GM19035 (cell line): ENCODE results near the gene RCOR2.

Experiments used
- ATAC-seq: cut with Tn5 transposase; IDR thresholded peaks from one replicate; pipeline ENCODE4 v1.9.1; 2021; ENCODE audit not compliant: unreplicated experiment

Gene RCOR2

DNA sequence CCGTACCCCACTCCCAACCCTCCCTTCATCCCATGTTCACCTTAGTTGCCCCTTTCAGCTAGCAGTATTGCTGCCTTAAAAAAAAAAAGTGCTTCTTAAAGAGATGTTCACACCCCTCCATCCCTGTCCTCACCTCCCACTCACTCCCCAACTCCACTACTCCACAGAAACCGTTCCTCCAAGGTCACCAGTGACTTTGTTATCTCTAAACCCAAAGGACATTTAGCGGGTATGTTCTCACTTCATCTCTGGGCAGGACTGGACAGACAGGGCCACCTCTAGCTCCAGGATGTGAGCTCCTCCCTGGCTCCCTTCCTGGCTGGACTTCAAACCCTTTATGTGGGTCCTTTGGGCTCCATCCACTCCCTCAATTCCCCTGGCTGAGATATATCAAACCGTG lies 6.4 kb upstream of the RCOR2 start:
- no peak for ATAC-seq

DNA sequence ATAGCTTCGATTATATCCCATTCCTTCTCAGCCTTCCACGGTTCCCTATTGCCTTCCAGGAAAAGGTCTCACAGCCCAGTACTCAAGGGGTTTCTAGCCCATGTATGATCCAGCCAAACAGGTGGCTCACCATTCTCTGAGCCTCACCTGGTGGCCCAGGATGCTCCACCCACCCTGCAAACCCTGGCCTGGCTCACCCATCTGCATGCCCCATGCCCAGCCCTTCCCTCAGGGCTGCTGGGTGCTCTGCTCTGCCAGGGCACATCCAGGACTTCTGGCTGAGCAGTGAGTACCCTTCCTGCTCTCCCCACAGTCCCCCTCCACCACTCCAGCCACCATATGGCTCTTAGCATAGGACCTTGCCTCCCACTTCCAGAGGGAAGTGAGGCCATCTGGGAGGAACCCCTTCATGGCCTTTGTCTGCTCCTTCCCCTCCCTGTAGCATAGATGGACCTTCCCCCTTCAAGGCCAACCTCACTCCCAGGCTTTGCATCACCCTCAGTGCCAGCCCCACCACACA lies 5.8 kb upstream of the RCOR2 start:
- ATAC-seq: no peak

DNA sequence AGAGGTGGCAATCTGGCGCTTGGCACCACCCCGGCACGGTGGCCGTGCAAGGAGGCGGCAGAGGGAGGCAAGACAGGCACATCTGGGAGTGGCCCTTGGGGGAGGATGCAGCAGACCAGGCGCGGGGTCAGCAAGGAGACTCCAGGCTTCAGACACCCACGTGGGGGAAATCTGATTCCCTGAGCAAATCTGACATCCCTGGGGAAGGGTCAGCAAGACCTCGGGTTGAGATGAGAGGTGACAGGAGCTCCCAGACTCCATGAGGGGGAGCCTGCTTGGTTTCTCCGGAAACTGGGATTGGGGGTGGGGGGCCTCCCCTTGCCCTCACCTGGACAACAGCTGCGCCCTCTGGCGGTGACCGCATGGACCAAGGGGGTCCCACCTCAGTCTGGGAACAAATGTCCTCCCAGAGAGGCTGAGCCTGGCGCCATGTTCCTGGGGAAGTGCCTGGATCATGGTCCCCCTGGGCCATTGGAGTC lies 4.0 kb upstream of the RCOR2 start:
- ATAC-seq: no peak

DNA sequence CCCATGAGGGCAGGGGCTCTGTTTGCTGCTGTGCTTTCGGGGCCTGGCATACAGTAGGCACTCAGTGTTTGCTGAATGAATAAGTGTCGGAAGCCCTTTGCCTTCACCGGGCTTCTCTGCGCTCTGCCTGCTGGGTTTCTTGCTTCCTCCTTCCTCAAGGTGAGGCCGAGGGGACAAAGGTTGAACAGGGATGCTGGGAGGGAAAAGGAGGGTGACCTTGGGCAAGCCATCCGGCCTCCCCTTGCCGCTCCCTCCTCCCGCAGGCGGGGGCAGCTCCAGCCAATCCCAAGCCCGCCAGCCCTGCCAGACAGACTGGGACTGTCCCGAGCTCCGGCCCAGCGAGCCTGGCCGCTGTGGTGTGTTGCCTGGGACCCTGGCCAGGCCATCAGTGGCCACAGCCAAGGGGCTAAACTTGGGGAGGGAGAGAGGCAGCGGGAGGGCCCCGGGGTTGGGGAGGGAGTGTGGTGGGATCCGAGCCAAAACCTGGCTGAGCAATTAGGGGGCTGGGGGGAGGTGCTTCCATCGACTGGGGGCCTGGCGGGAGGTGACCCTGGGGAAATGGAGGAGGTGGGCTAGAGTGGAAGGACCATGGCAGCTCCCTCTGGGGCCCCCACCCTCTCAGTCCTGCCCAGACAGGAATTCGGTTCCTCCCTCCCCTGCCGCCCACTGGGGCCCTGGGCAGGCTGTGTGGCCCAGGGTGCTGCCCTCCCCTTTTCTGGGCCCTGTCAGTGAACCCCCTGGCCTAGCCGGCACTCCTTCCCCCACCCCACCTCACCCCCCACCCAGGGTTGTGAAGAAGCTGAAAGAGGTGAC lies 3.4 kb upstream of the RCOR2 start:
- no peak for ATAC-seq

DNA sequence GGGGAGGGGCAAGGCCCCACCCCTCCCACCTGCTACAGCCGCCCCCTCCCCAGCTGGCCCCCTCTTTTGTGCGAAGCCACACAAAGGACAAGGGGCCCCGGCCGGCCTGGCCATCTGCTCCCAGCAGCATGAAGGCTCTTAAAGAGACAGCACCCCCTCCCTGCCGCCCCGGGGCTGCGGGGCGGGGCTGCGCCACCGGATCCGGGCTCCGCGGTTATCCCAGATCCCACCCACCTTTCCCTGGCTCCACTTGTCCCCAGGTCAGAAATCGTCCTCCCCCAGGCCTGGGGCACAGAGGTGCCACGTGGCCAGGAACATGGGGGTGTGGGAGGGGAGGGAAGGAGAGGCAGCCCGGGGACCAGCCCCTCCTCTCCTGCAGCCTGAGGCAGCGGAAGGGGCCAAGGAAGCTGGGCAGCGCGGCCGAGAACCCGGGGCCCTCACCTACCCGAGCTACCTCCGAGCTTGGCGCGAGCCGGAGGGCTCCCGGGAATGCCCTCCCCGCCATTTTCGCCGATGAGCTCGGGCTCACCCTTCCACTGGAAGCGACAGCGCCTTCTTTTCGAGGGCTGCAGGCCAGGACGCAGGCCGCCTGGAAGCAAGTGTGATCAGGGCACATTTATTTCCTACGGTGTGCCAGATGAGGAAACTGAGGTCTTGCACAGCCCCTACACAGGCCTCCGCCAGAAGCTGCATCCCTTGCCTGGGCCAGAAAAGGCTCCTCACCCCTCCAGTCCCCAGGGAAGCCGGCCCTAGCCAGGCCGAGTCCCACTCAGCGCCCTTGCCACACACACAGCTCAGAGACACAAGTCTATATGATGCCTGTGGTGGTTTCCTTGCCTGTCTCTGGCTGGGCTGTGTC lies 2.5 kb upstream of the RCOR2 start:
- no peak for ATAC-seq

DNA sequence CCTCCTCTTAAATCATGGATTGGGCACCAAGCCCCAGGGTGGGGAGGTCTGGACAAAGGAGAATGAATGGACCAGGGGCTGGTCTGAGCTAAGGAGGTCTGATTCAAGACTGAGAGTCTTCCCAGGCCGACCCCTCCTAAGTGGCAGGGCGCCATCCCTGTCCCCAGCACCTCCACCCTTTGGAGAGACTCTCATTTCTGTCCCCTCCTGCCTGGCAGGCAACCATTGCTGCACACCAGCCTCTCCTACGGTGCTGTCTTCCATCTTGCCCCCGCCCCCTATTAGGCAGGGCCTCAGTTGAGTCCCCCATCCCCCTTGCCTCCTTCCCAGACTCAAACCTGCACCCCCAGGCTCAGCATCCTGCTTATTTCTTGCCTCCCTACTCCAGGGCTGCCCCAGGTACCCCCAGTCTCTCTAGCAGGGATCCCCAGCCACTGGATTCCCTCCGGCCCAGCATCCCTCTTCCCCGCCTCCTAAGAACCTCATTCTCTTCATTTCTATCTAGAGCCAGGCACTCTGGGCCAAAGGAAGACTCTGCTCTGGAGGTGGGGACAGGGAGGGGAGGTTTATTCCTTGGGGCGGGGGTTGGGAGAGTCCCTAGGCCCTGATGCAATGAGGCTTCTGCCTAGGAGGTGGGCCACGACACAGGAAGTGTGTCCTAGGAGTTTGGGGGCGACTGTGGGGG lies 1.7 kb upstream of the RCOR2 start:
- no peak for ATAC-seq

DNA sequence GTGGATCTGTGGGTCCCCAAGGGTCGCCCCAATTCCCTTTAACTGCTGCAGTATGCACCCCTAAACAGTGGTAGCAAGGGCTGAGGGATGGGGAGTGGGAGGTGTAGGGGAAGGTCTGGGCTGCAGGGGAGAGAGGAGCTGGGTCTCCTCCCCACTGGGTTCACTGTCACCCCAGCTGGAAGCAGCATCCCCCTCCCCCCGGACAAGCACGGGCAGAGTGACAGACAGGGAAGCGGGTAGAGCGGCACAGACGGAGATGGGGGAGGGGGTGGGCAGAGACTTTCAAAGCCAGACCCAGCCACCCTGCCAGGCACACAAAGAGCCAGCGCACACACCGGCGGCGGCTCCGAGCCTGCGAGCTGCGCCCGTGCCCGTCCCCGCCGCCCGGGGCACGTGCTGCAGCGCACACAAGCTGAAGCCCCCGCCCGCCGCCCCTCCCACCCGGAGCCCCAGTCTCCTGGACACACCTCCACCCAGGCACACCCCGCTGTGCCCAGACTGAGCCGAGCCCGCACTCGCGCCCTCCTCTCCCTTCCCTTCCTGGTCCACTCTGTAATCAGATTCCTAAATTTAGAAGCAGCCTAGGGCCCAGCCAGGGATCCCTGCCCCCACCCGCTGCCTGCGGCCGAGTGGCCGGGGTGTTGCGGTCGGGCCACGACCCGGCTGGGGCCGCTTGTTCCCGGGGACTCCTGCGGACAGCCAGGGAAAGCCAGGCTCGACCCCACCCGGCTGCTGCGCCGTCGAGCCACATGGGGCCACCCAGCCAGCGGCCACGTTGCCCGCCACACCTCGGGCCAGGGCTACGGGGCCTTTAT lies 935 bp upstream of the RCOR2 start:
- ATAC-seq: no peak

DNA sequence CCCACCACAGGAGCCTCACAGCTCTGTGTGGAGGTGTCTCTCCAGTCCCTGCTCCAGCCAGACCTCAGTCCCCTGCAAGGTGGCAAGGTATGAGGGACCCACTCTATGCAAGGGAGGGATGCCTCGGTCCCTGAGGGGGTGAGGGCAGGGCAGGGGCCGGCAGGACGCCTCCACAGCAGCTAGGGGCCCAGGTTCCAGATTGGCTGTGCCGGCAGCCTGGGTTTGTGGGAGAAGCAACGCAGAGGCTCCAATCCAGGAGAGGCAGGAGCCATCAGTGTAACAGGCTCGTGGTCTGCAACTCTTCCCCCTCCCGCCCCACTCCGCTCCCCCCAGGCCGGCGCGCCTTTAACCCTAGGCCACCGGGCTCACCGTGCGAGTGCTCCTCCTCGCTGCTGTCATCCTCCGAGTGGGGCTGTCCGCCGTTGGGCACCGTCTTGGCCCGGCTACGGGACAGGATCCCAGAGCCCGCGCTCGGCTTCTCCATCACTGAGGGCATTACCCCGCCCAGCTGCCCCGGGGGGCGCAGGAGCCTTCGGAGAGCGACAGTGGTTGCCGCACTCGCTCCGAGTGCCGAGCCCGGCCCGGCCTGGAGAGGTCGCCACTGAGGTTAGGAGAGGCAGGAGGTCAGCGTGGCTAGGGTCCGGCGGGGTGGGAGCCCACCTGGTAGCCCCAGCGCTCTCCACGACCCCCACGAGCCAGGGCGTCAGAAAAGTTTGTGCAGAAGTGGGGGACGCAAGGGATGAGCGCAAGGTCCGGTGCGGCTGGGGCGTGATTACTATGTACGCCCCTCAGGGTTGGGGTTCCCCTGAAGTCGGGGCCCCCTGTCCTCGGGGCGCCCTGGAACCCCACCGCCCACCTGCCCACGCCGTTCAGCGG lies 765 bp downstream of the RCOR2 start:
- ATAC-seq: no peak

DNA sequence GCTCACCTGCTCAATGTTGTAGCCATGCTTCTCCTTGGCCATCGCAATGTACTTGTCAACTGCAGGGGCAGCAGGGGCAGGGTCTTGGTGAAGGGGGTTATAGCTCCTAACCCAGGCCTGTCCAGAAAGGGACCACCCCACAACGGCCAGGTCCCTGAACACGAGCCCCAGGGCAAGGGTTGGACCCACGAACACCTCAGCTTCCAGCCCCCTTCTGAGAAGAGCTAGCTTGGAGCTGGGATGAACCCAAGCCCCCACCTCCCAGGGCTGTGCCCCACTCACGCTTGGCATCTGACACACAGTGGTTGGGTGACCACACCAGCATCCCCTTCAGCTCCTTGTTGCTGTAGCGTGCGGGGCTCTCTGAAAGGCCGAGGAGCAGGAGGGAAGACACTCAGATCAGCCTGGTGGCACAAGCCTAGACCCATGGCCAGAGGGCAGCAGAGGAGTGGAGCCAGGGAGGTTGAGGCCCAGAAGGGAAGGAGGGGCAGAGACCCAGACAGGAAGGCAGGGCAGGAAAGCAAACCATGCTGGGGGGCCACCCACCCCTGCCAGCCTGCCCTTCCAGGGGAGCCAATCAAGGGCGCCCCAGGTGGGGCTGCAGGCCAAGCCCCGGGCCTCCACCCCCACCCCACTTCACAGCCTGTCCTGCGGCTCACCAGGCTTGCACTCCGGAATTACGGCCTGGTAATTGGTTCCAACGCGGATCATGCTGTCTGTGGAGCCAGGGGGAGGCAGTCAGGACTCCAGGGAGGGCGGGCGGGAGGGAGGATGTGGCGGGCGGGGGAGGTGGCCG lies 1.9 kb downstream of the RCOR2 start:
- no peak for ATAC-seq

DNA sequence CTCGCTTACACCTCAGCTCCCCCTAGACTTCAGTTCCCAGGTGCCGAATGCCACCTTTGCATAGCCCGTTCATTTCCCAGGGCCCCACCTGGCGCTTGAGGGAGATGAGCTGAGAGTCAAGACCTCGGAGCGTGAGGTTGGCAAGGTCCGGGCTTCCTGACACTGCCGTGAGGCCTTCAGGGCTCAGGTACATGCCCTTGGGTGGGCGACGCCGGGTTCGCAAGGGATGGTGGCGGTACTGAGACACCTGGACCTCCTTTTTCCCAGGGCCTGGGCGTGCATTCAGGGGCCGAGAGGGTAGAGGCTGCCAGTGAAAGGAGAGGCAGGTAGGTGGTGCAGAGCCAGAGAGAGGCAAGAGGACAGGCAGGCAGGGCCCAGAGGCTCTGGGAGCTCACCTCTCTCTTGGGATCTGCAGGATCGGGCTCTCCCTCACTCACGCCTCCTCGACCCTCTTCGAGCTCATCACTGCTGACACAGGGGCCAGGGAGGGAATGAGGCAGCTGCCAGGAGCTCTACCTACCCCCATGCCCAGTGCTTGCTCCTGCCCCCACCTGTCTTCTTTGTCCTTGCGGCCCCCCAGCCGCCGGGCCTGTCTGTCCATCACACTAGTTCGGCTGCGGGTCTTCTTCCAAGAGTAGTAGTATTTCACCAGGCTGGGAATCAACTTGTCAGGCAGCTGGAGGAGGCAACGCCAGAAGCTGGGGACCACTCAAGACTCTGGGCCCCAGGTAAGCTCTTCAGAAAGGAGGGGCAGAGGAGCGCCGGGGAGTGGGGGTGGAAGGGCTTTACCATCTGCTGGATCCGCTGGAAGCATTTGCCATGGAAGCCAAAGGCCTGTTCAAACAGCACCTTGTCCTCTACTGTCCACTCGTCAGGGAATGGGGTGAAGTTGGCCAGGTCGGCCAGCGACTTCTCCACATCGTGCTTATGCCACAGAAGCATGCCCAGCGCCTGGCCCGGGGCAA lies 2.8 kb downstream of the RCOR2 start:
- ATAC-seq: no peak

DNA sequence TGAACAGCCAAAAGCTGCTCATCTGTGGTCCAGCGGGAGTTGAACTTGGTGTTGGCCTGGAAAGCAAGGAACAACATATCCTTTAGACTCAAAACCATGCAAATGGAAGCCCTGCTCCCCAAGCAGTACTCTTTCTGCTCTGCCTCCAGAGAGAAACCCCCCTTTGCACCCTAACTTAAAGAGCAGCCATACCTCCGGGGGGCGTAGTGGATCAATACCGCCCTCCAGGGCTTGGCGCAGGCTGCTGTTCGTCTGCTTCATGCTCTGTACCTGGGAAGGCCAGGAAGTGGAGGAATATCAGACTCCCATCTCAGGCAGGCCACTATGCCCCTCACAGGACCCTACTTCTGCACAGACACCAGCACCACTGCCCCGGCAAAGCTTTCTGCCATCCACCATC lies 4.3 kb downstream of the RCOR2 start:
- no peak for ATAC-seq

DNA sequence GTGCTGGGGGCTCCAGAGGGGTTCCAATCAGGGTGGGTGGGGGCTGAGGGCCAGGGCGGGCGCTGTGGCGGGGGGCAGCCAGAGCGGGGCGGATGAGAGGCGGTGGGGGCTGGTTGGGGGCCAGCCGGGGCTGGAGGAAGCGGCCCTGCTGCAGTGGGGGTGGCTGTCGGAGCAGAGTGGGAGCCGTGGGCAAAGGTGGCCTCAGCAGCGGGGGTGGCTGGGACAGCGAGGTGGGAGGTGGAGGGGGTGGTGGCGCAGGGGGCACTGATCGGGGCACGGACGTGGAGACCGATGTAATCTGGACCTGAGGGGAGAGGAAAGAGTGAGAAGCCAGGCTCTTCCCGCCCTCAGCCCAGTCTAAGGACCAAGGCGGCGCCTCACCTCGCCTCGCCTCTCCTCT lies 5.1 kb downstream of the RCOR2 start:
- ATAC-seq: no peak

DNA sequence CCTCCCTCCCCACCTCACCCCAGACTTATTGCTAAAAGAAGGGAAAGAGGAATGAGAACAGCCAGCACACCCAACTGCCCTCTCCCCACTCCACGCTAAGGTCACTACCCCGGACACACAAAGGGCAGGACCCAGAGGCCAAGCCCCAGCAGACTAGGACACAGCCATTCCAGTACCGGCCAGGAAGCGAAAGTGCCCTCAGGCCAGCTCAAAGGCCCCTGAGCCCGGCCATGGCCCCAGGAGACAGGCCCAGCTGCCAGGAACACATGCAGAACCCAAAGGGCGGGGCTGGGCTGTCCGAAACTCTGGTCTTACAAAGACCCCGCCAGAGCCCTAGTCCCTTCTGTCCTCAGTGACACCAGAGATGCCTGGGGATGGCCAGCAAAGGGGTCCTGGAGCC lies 5.5 kb downstream of the RCOR2 start:
- no peak for ATAC-seq

DNA sequence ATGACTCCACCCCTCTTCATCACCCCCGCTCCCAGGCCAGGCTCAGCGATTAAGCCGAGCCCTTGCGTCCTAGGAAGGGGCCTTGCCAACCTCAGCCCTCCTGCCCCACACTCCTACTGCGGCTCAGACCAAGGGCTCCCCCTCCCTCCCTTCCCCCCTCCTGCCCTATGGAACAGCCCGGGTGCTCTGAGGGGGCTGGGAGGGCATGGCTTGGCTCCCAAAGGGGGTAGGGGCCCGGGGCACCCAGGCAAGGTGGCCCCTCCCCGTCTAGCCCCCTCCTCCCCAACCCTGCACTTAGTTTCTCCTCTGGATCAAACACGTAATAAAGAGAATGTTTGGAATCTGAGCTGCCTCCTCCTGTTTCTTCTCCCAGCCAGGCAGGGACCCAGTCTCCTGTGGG lies 6.3 kb downstream of the RCOR2 start:
- no peak for ATAC-seq

DNA sequence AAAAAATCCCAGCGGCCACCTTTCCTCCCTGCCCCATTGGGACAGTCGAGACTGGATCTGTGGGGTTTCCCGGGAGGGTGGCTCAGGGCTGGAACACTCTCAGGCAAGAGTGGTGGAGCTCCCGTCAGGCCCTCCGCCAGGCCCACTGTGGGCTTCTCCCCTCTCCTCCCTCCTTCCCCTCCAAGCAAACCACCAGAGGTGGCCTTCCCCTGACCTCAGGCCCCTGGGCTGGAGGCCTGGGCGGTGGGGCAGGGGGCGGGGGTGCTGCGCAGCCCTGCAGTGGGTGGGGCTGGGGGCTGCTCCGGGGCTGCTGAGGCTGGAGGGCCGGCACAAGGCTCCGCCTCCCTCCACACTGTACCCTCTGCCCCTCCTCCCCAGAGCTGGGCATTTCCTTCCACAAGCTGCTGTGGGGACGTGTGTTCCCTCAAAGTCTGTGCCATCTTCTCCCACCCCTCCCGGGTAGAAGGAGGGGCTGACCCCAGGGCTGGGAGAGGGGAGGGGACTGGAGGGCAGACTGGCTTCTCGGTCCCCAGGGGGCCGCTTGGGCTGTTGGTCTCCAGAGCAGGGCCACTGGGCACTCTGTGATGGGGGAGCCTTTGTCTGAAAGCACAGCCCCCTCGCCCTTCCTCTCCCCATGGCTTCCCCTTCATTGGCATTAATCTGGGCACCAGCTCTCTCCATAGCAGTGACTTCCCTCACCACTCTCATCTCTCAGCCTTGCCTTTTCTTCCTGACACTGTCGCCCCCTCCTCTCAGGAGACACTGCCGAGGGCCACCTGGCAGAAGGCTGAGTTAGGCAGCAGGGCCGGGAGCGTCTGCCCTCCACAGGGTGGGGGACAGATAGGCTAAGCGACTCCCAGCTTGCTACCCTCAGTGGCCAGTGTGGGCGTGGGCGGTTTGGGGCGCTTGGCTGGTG lies 7.1 kb downstream of the RCOR2 start:
- no peak for ATAC-seq

DNA sequence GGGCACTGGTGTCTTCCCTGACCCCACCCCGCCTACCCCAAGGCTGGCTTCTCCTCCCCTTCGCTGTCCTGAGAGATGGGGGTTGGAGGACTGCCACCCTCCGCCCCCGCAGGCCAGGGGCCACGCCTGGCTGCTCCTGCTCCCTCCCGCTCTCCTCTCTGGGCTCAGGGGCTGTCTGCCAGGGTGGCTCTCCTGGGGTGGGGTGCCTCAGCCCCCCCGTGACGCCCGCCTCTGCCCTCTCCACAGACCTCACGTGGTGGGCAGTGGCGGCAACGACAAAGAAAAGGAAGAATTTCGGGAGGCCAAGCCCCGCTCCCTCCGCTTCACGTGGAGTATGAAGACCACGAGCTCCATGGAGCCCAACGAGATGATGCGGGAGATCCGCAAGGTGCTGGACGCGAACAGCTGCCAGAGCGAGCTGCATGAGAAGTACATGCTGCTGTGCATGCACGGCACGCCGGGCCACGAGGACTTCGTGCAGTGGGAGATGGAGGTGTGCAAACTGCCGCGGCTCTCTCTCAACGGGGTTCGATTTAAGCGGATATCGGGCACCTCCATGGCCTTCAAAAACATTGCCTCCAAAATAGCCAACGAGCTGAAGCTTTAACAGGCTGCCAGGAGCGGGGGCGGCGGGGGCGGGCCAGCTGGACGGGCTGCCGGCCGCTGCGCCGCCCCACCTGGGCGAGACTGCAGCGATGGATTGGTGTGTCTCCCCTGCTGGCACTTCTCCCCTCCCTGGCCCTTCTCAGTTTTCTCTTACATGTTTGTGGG lies 8.1 kb downstream of the RCOR2 start:
- no peak for ATAC-seq
